Tibial artery (tissue), 4 donors: ENCODE data around the gene RELL2.

Source experiments
- DNase-seq, 2 donors: peaks; one replicate each; pipeline ENCODE4 v3.0.0-alpha.2; 2019
- H3K27ac ChIP-seq, 2 donors: fragments of 200-600 bp; sonication (generic) in 1 of 2; 1 replicate in 1 of 2; 2 replicates in 1 of 2; pipeline ENCODE4 v1.5.1; 2018 to 2019; ENCODE audit warnings: mild to moderate bottlenecking in 1 of 2
- H3K27me3 ChIP-seq, 2 donors: fragments of 200-600 bp; sonication (generic) in 1 of 2; one replicate each; pipeline versions ENCODE4 v1.5.1 to v1.6.0; 2016 to 2019
- H3K36me3 ChIP-seq, 3 donors: fragments of 200-600 bp; sonication (generic) in 2 of 3; one replicate each; pipeline ENCODE4 v1.5.1; 2016 to 2019; ENCODE audit warnings: mild to moderate bottlenecking in 2 of 3
- H3K4me1 ChIP-seq, 4 donors: fragments of 200-600 bp; sonication (generic) in 2 of 4; 1 replicate in 3 of 4; 2 replicates in 1 of 4; pipeline ENCODE4 v1.5.1; 2016 to 2019
- H3K4me3 ChIP-seq, 2 donors: fragments of 200-600 bp; sonication (generic) in 1 of 2; 1 replicate in 1 of 2; 2 replicates in 1 of 2; pipeline ENCODE4 v1.5.1; 2018 to 2019; ENCODE audit warnings: mild to moderate bottlenecking in 2 of 2
- H3K9me3 ChIP-seq, 3 donors: fragments of 200-600 bp; sonication (generic) in 1 of 3; one replicate each; pipeline ENCODE4 v1.5.1; 2016 to 2019
- CTCF ChIP-seq, 2 experiments: fragments of 200-600 bp in 1 of 2; fragments of 450-650 bp in 1 of 2; IDR thresholded peaks; one replicate each; pipeline ENCODE4 v1.5.1; 2017 to 2019; ENCODE audit warnings: antibody characterized with exemption in 2 of 2, mild to moderate bottlenecking in 1 of 2, moderate library complexity in 1 of 2
- intact Hi-C: fragments of 100-400 bp; cut with DNase I; formaldehyde crosslinking; loops from one replicate; pipeline ENCODE4 v1.15.0; 2023; ENCODE audit warnings: low total_unique reads

Gene RELL2

GRCh38 chr5:141665995-141666940 is 29.5 kb downstream of the RELL2 start:
- DNase-seq = no peak
- Histone ChIP-seq H3K36me3 (peaks cover 0 to 32% (median 0%) of the 10 kb centered on the region in 3 donors), H3K9me3 (no peaks in the 10 kb centered on the region), H3K27me3 (no peaks in the 10 kb centered on the region), H3K27ac (no peak overlapping the region), H3K4me1 (no peaks in the 10 kb centered on the region), H3K4me3 (no peak overlapping the region)
- TF ChIP-seq CTCF (IDR thresholded peaks at IDR 0.05) = no peak
- intact Hi-C loops = no loop called here

DNA sequence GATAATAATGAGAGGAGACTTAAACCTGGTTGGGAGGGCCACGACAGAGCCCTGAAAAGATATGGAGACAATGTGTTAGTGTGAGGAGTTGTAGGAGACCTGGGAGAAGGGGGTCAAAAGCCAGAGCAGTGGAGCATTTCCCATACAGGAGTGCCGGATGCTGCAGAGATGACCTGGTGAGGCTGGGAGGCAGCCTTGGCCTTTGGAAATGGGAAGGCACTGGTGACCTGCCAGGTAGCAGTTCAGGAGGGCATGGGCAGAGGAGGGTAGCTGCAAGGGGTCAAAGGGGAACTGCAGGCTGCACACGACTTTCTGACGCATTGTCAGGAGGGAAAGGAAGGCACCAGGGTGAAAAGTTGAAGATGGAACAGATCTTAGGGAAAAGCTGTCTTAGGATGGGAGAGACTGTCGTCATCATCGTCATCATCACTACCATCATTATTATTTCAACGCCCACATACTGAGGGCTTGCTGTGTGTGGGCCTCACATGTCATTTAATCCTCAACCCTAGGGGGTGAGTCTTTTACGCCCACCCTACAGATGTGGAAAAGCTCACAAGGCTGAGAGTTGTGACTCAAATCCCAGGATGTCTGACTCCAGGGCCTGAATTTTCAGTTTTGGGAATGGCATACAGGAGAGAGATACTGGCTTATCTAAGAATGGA is 31.9 kb downstream of the RELL2 start:
- Histone ChIP-seq H3K27ac (no peak overlapping the region), H3K4me1 (no peaks in the 10 kb centered on the region), H3K9me3 (no peaks in the 10 kb centered on the region), H3K27me3 (no peaks in the 10 kb centered on the region), H3K36me3 (peaks cover 0 to 37% (median 0%) of the 10 kb centered on the region in 3 donors), H3K4me3 (no peak overlapping the region)
- no peak for TF ChIP-seq CTCF (IDR thresholded peaks at IDR 0.05)
- DNase-seq = no peak
- intact Hi-C loops = no loop called here

GRCh38 chr5:141669520-141669919 is 32.7 kb downstream of the RELL2 start:
- Histone ChIP-seq H3K9me3 (no peaks in the 10 kb centered on the region), H3K4me1 (no peaks in the 10 kb centered on the region), H3K27ac (no peak overlapping the region), H3K36me3 (peaks cover 0 to 32% (median 0%) of the 10 kb centered on the region in 3 donors), H3K27me3 (no peaks in the 10 kb centered on the region), H3K4me3 (no peak overlapping the region)
- no peak for TF ChIP-seq CTCF (IDR thresholded peaks at IDR 0.05)
- intact Hi-C loops = no loop called here
- no peak for DNase-seq

- Histone ChIP-seq H3K9me3 (no peaks in the 10 kb centered on the region), H3K4me1 (no peaks in the 10 kb centered on the region), H3K27ac (no peak overlapping the region), H3K36me3 (peaks cover 0 to 31% (median 0%) of the 10 kb centered on the region in 3 donors), H3K4me3 (no peak overlapping the region), H3K27me3 (no peaks in the 10 kb centered on the region)
- TF ChIP-seq CTCF (IDR thresholded peaks at IDR 0.05) = no peak
- intact Hi-C loops = no loop called here
- no peak for DNase-seq
Measured at GRCh38 chr5:141672071-141672840, 35.5 kb downstream of the RELL2 start.
